Measurements from ENCODE around the gene SDR42E2. TPM values are rescaled to one million over a fixed set of nuclear protein-coding genes. Genes with fewer than 3 reads are reported as not detected.

SDR42E2 gene
- total RNA-seq, 4 donors from 2014 or later, result not detected

GRCh38 chr16:22210285-22210684 lies 48.0 kb downstream of the SDR42E2 start:
- H3K4me3 ChIP-seq (ENCODE audit: low read depth, poor library complexity, severe bottlenecking), result no peak overlapping the region
- TF ChIP-seq POLR2A (IDR thresholded peaks at IDR 0.05), result no peak
- TF ChIP-seq CTCF (IDR thresholded peaks at IDR 0.05), result no peak
- intact Hi-C loops (cut with DNase I; ENCODE audit: low total_unique reads), result loop anchor here (10.0 kb wide), 1 partner anchor 75 kb away; no protein-coding TSS in a partner anchor
- no peak for DNase-seq (ENCODE audit: low spot score in 2 of 2)
- WGBS, 2 donors, result 52 to 64% methylated on average over 6 of the region's 6 CpGs

GRCh38 chr16:22210854-22211253 lies 48.5 kb downstream of the SDR42E2 start:
- intact Hi-C loops (cut with DNase I; ENCODE audit: low total_unique reads), result loop anchor here (10.0 kb wide), 1 partner anchor 74 kb away; no protein-coding TSS in a partner anchor
- WGBS, 2 donors, result 80 to 81% methylated on average over 2 of the region's 2 CpGs
- TF ChIP-seq POLR2A (IDR thresholded peaks at IDR 0.05), result no peak
- TF ChIP-seq CTCF (IDR thresholded peaks at IDR 0.05), result no peak
- no peak overlapping the region for H3K4me3 ChIP-seq (ENCODE audit: low read depth, poor library complexity, severe bottlenecking)
- DNase-seq (ENCODE audit: low spot score in 2 of 2), result no peak

GRCh38 chr16:22213236-22213635 lies 50.9 kb downstream of the SDR42E2 start:
- WGBS, 2 donors, result 71 to 79% methylated on average over 4 of the region's 4 CpGs
- intact Hi-C loops (cut with DNase I; ENCODE audit: low total_unique reads), result loop anchor here (10.0 kb wide), 1 partner anchor 72 kb away; no protein-coding TSS in a partner anchor
- no peak for DNase-seq (ENCODE audit: low spot score in 2 of 2)
- TF ChIP-seq CTCF (IDR thresholded peaks at IDR 0.05) (no peak), POLR2A (IDR thresholded peaks at IDR 0.05) (no peak)
- H3K4me3 ChIP-seq (ENCODE audit: low read depth, poor library complexity, severe bottlenecking), result no peak overlapping the region

GRCh38 chr16:22213801-22214200 lies 51.5 kb downstream of the SDR42E2 start:
- no peak overlapping the region for H3K4me3 ChIP-seq (ENCODE audit: low read depth, poor library complexity, severe bottlenecking)
- 95% methylated on average over 3 of the region's 3 CpGs for WGBS, 2 donors
- intact Hi-C loops (cut with DNase I; ENCODE audit: low total_unique reads), result loop anchor here (10.0 kb wide), 1 partner anchor 71 kb away; no protein-coding TSS in a partner anchor
- no peak for TF ChIP-seq CTCF (IDR thresholded peaks at IDR 0.05)
- TF ChIP-seq POLR2A (IDR thresholded peaks at IDR 0.05), result no peak
- no peak for DNase-seq (ENCODE audit: low spot score in 2 of 2)

- WGBS, 2 donors, result 48 to 92% methylated on average over 2 of the region's 2 CpGs
- H3K4me3 ChIP-seq (ENCODE audit: low read depth, poor library complexity, severe bottlenecking), result no peak overlapping the region
- DNase-seq (ENCODE audit: low spot score in 2 of 2), result no peak
- TF ChIP-seq POLR2A (IDR thresholded peaks at IDR 0.05) (no peak), CTCF (IDR thresholded peaks at IDR 0.05) (no peak)
- intact Hi-C loops (cut with DNase I; ENCODE audit: low total_unique reads), result loop anchor here (10.0 kb wide), 1 partner anchor 70 kb away; no protein-coding TSS in a partner anchor
Measured at GRCh38 chr16:22214402-22214801, 52.1 kb downstream of the SDR42E2 start.

- no peak for TF ChIP-seq CTCF (IDR thresholded peaks at IDR 0.05)
- TF ChIP-seq POLR2A (IDR thresholded peaks at IDR 0.05), result no peak
- 78 to 87% methylated on average over 3 of the region's 3 CpGs for WGBS, 2 donors
- H3K4me3 ChIP-seq (ENCODE audit: low read depth, poor library complexity, severe bottlenecking), result no peak overlapping the region
- intact Hi-C loops (cut with DNase I; ENCODE audit: low total_unique reads), result loop anchor here (10.0 kb wide), 1 partner anchor 70 kb away; no protein-coding TSS in a partner anchor
- no peak for DNase-seq (ENCODE audit: low spot score in 2 of 2)
Measured at GRCh38 chr16:22214889-22215288, 52.6 kb downstream of the SDR42E2 start.
